SK-N-SH (cell line): ENCODE measurements around the gene SLC47A1. TPM values are rescaled to one million over a fixed set of nuclear protein-coding genes. Genes with fewer than 3 reads are reported as not detected.
"Not testable (repeated sequence)": the region's sequence is repeated elsewhere in the genome, so short reads cannot be mapped to it uniquely, and the experiment has no call there.

Experiments used
- CTCF ChIA-PET: fragments of 300-600, 350-600 bp; formaldehyde crosslinking; extraction: SDS; loops from one replicate; lab custom pipeline; 2021; lab: Yijun Ruan, JAX
- POLR2A ChIA-PET: fragments of 350-600 bp; sonication (Branson Sonifier 250); formaldehyde crosslinking; extraction: SDS; loops from one replicate; lab custom pipeline; 2020; ENCODE audit warnings: antibody characterized with exemption, inconsistent platforms; lab: Yijun Ruan, JAX
- DNase-seq: peaks from one replicate; pipeline ENCODE4 v3.0.0; 2012
- H2AFZ ChIP-seq: fragments of 200-600 bp; sonication (generic); 2 replicates; pipeline ENCODE4 v1.8.1; 2016; ENCODE audit warnings: antibody characterized with exemption, mild to moderate bottlenecking, low read depth
- H3F3A ChIP-seq: fragments of 200-600 bp; sonication (generic); replicated peaks from 2 replicates; pipeline ENCODE3; 2016; ENCODE audit warnings: antibody characterized with exemption, mild to moderate bottlenecking; ENCODE audit not compliant: insufficient read depth
- H3K27ac ChIP-seq, 2 experiments: fragments of 200-500 bp in 1 of 2; fragments of 200-600 bp in 1 of 2; sonication (Bioruptor generic) in 1 of 2; sonication (generic), shearing (Covaris generic) in 1 of 2; 2 replicates each; pipeline versions ENCODE4 v1.5.1 to v1.6.1; 2014 to 2016; ENCODE audit warnings: low read depth in 2 of 2, inconsistent platforms in 1 of 2, low read length in 1 of 2, mild to moderate bottlenecking in 1 of 2, mixed read lengths in 1 of 2
- H3K27me3 ChIP-seq: fragments of 200-600 bp; sonication (generic), shearing (Covaris generic); 2 replicates; pipeline ENCODE4 v1.6.1; 2016; ENCODE audit warnings: mixed run types; ENCODE audit not compliant: insufficient read depth
- H3K36me3 ChIP-seq, 2 experiments: fragments of 200-500 bp in 1 of 2; fragments of 200-600 bp in 1 of 2; sonication (Bioruptor generic) in 1 of 2; sonication (generic) in 1 of 2; replicated peaks in 1 of 2; 2 replicates each; pipeline versions ENCODE3 to v1.5.1; 2014 to 2016; ENCODE audit warnings: low read length in 1 of 2, mild to moderate bottlenecking in 1 of 2; ENCODE audit not compliant: insufficient read depth in 2 of 2, control insufficient read depth in 1 of 2
- H3K4me1 ChIP-seq, 2 experiments: fragments of 200-500 bp in 1 of 2; fragments of 200-600 bp in 1 of 2; sonication (Bioruptor generic) in 1 of 2; sonication (generic), shearing (Covaris generic) in 1 of 2; 2 replicates each; pipeline versions ENCODE4 v1.5.1 to v1.6.1; 2014 to 2016; ENCODE audit warnings: low read depth in 1 of 2, low read length in 1 of 2, mixed run types in 1 of 2; ENCODE audit not compliant: insufficient read depth in 2 of 2, control insufficient read depth in 1 of 2
- H3K4me2 ChIP-seq: fragments of 200-600 bp; sonication (generic), shearing (Covaris generic); 2 replicates; pipeline ENCODE4 v1.6.1; 2017; ENCODE audit warnings: mixed run types
- H3K4me3 ChIP-seq, 2 experiments: fragments of 200-500 bp in 1 of 2; fragments of 200-600 bp in 1 of 2; sonication (Bioruptor generic) in 1 of 2; sonication (generic), shearing (Covaris generic) in 1 of 2; 2 replicates each; pipeline versions ENCODE4 v1.5.1 to v1.8.1; 2014 to 2016; ENCODE audit warnings: low read depth in 2 of 2, inconsistent platforms in 1 of 2, low read length in 1 of 2, mild to moderate bottlenecking in 1 of 2, mixed read lengths in 1 of 2, moderate library complexity in 1 of 2
- H3K79me2 ChIP-seq: fragments of 200-600 bp; sonication (generic); 2 replicates; pipeline ENCODE4 v1.8.1; 2017; ENCODE audit warnings: mild to moderate bottlenecking; ENCODE audit not compliant: insufficient read depth
- H3K9ac ChIP-seq: fragments of 200-600 bp; sonication (generic); 2 replicates; pipeline ENCODE4 v1.6.1; 2017; ENCODE audit warnings: mixed run types
- H3K9me2 ChIP-seq: fragments of 200-600 bp; sonication (generic); 2 replicates; pipeline ENCODE4 v1.6.1; 2017; ENCODE audit warnings: mixed run types
- H3K9me3 ChIP-seq: fragments of 200-600 bp; sonication (generic); 2 replicates; pipeline ENCODE4 v1.6.1; 2017; ENCODE audit warnings: mixed run types, mild to moderate bottlenecking, moderate library complexity
- H4K20me1 ChIP-seq: fragments of 200-600 bp; sonication (generic); 2 replicates; pipeline ENCODE4 v1.6.1; 2017; ENCODE audit warnings: mild to moderate bottlenecking, mixed run types; ENCODE audit not compliant: insufficient read depth
- FOXJ3 ChIP-seq: sonication (generic); formaldehyde crosslinking; IDR thresholded peaks from 2 replicates; pipeline ENCODE4 v1.5.1; 2020; ENCODE audit warnings: mild to moderate bottlenecking, missing genetic modification reagents
- FOXM1 ChIP-seq: IDR thresholded peaks from 2 replicates; pipeline ENCODE4 v1.4.0; 2012; ENCODE audit warnings: low read depth, mild to moderate bottlenecking
- GABPA ChIP-seq: IDR thresholded peaks from 2 replicates; pipeline ENCODE4 v1.4.0; 2012; ENCODE audit warnings: low read depth, mild to moderate bottlenecking
- IRF3 ChIP-seq: fragments of 150-350 bp; IDR thresholded peaks from 2 replicates; pipeline ENCODE4 v1.6.1; 2016; ENCODE audit warnings: mild to moderate bottlenecking, low read depth, low read length
- JUND ChIP-seq: IDR thresholded peaks from 2 replicates; pipeline ENCODE4 v1.4.0; 2012
- MEF2A ChIP-seq: IDR thresholded peaks from 2 replicates; pipeline ENCODE4 v1.4.0; 2012; ENCODE audit warnings: low read depth, borderline replicate concordance
- NFIC ChIP-seq: IDR thresholded peaks from 2 replicates; pipeline ENCODE4 v1.4.0; 2012; ENCODE audit warnings: borderline replicate concordance
- NRF1 ChIP-seq: IDR thresholded peaks from 2 replicates; pipeline ENCODE4 v1.6.1; 2012; ENCODE audit warnings: low read depth, mild to moderate bottlenecking, low read length
- POLR2AphosphoS5 ChIP-seq: IDR thresholded peaks from 2 replicates; pipeline ENCODE4 v1.6.1; 2012; ENCODE audit warnings: low read depth, low read length
- RCOR1 ChIP-seq: fragments of 150-350 bp; IDR thresholded peaks from 2 replicates; pipeline ENCODE4 v1.6.1; 2017; ENCODE audit warnings: antibody characterized with exemption, low read length
- TAF1 ChIP-seq: IDR thresholded peaks from 2 replicates; pipeline ENCODE4 v1.6.1; 2012; ENCODE audit warnings: low read depth, mild to moderate bottlenecking, low read length, moderate library complexity, borderline replicate concordance
- TCF12 ChIP-seq: IDR thresholded peaks from 2 replicates; pipeline ENCODE4 v1.4.0; 2012
- TEAD4 ChIP-seq: IDR thresholded peaks from 2 replicates; pipeline ENCODE4 v1.4.0; 2012; ENCODE audit warnings: mild to moderate bottlenecking, borderline replicate concordance; ENCODE audit not compliant: insufficient read depth
- USF2 ChIP-seq: fragments of 150-350 bp; IDR thresholded peaks from 2 replicates; pipeline ENCODE4 v1.6.1; 2017; ENCODE audit warnings: antibody characterized with exemption, low read length, low read depth, borderline replicate concordance
- ZBTB33 ChIP-seq: IDR thresholded peaks from 2 replicates; pipeline ENCODE4 v1.4.0; 2012; ENCODE audit warnings: low read depth, borderline replicate concordance
- WGBS: methylation state at CpG from one replicate; pipeline ENCODE4 v1.1.6; 2017; ENCODE audit warnings: low lambda C conversion rate; 5-methylcytosine and 5-hydroxymethylcytosine counted together
- polyA plus RNA-seq, 3 experiments: library from polyadenylated mRNA; depleted of rRNA; stranded (reverse); fragments of >200 nt; gene quantifications; 2 replicates each; pipeline ENCODE4 v1.2.3, GENCODE V29; 2012

The SLC47A1 gene
- polyA plus RNA-seq, 1 of the 3 experiments (the other 2 are of a cell fraction) = 3.5 TPM

GRCh38 chr17:19523690-19524089 is 10.0 kb upstream of the SLC47A1 start:
- Histone ChIP-seq H3K4me2 (no peak overlapping the region), H3K27me3 (no peaks in the 10 kb centered on the region), H3K9me3 (no peaks in the 10 kb centered on the region), H3K4me1 (no peaks in the 10 kb centered on the region), H3K9me2 (no peaks in the 10 kb centered on the region), H2AFZ (no peak overlapping the region), H3F3A (no peaks in the 10 kb centered on the region), H4K20me1 (no peaks in the 10 kb centered on the region), H3K4me3 (no peak overlapping the region), H3K79me2 (no peaks in the 10 kb centered on the region), H3K36me3 (no peaks in the 10 kb centered on the region), H3K27ac (no peak overlapping the region), H3K9ac (no peak overlapping the region)
- TF ChIP-seq ZBTB33 (no peak), GABPA (no peak), NRF1 (no peak), TCF12 (no peak), TAF1 (no peak), MEF2A (no peak)
- ChIA-PET CTCF (interaction anchor here (1.2 kb wide), 1 partner anchor 10 kb away, joined by 6 read pairs; no protein-coding TSS in a partner anchor), POLR2A (no interaction called here)
- WGBS = 81% methylated on average over 9 of the region's 9 CpGs
- no peak for DNase-seq

- CTCF ChIA-PET = interaction anchor here (0.6 to 2.2 kb wide), 5 partner anchors 13 to 240 kb away, joined by 3 to 6 read pairs (median 5); no protein-coding TSS in a partner anchor
- H3K9me2 ChIP-seq, H3K4me3 ChIP-seq, H3F3A ChIP-seq, H3K4me1 ChIP-seq, H3K9me3 ChIP-seq, DNase-seq, H3K4me2 ChIP-seq, H4K20me1 ChIP-seq, H3K27me3 ChIP-seq, H3K36me3 ChIP-seq, H3K9ac ChIP-seq, POLR2A ChIA-PET, H3K79me2 ChIP-seq, H3K27ac ChIP-seq: not testable (repeated sequence)
- 90% methylated on average over 4 of the region's 4 CpGs for WGBS
- peak overlapping the region; percentile 19; the same call in 1 of the 2 replicates for H2AFZ ChIP-seq
These were observed 6.7 kb upstream of the SLC47A1 start for GRCh38 chr17:19526950-19527349.

- no peaks in the 10 kb centered on the region for H3K36me3 ChIP-seq
- ChIA-PET POLR2A (no interaction called here), CTCF (interaction anchor here (1.0 to 1.5 kb wide), 2 partner anchors 231 to 234 kb away, joined by 3 to 5 read pairs; no protein-coding TSS in a partner anchor)
- no peak overlapping the region for H2AFZ ChIP-seq
- H3K4me3 ChIP-seq = no peak overlapping the region
- H3K9ac ChIP-seq = no peak overlapping the region
- H3K27me3 ChIP-seq = no peaks in the 10 kb centered on the region
- H3K9me3 ChIP-seq = no peaks in the 10 kb centered on the region
- no peaks in the 10 kb centered on the region for H4K20me1 ChIP-seq
- H3K9me2 ChIP-seq = no peaks in the 10 kb centered on the region
- H3F3A ChIP-seq = peaks cover 4% of the 10 kb centered on the region
- no peak overlapping the region for H3K4me2 ChIP-seq
- WGBS = 93% methylated on average over 8 of the region's 8 CpGs
- no peak overlapping the region for H3K27ac ChIP-seq
- no peak for DNase-seq
- no peaks in the 10 kb centered on the region; a peak in 1 of 4 replicates for H3K4me1 ChIP-seq
- H3K79me2 ChIP-seq = no peaks in the 10 kb centered on the region
- TF ChIP-seq IRF3 = no peak
- no peak for TF ChIP-seq USF2
- no peak for TF ChIP-seq JUND
- no peak for TF ChIP-seq TAF1
- TF ChIP-seq RCOR1 = no peak
- no peak for TF ChIP-seq FOXM1
- no peak for TF ChIP-seq NFIC
- no peak for TF ChIP-seq POLR2AphosphoS5
- no peak for TF ChIP-seq FOXJ3 (CRISPR knock-in tag)
- no peak for TF ChIP-seq TEAD4
These were observed 1.7 kb upstream of the SLC47A1 start for GRCh38 chr17:19531780-19532501.
